GM19324 (cell line): ENCODE measurements around the gene OVCA2.
"Not testable (repeated sequence)": the region's sequence is repeated elsewhere in the genome, so short reads cannot be mapped to it uniquely, and the experiment has no call there.

ENCODE experiments used
- ATAC-seq: cut with Tn5 transposase; IDR thresholded peaks from one replicate; pipeline ENCODE4 v1.9.1; 2021; ENCODE audit warnings: mild to moderate bottlenecking, moderate library complexity; ENCODE audit not compliant: unreplicated experiment, low FRiP score

Gene OVCA2

GRCh38 chr17:2013220-2013993 is 28.4 kb upstream of the OVCA2 start:
- not testable (repeated sequence) for ATAC-seq

- no peak for ATAC-seq
Observed at GRCh38 chr17:2013994-2014317, 27.9 kb upstream of the OVCA2 start.

- ATAC-seq: no peak
Observed at GRCh38 chr17:2015314-2015713, 26.5 kb upstream of the OVCA2 start.

- no peak for ATAC-seq
Observed at GRCh38 chr17:2016494-2016893, 25.3 kb upstream of the OVCA2 start.

- no peak for ATAC-seq
Observed at GRCh38 chr17:2017274-2017941, 24.4 kb upstream of the OVCA2 start.

GRCh38 chr17:2018716-2019510 is 22.9 kb upstream of the OVCA2 start:
- ATAC-seq: no peak

- no peak for ATAC-seq
Observed at GRCh38 chr17:2019723-2020122, 22.1 kb upstream of the OVCA2 start.

GRCh38 chr17:2020721-2021120 is 21.1 kb upstream of the OVCA2 start:
- no peak for ATAC-seq

GRCh38 chr17:2022647-2023240 is 19.1 kb upstream of the OVCA2 start:
- no peak for ATAC-seq

- no peak for ATAC-seq
Observed at GRCh38 chr17:2023256-2023655, 18.6 kb upstream of the OVCA2 start.

GRCh38 chr17:2023692-2024571 is 17.9 kb upstream of the OVCA2 start:
- ATAC-seq: no peak

GRCh38 chr17:2024572-2025219 is 17.1 kb upstream of the OVCA2 start:
- ATAC-seq: no peak

- ATAC-seq: no peak
Observed at GRCh38 chr17:2025220-2025621, 16.6 kb upstream of the OVCA2 start, which contains the start of gene RTN4RL1. TSS of gene RTN4RL1 (minus strand) at chr17:2025334. CDS start at chr17:2024865, 469 bp downstream.

- ATAC-seq: no peak
Observed at GRCh38 chr17:2025622-2026309, 16.1 kb upstream of the OVCA2 start.

GRCh38 chr17:2027528-2028233 is 14.1 kb upstream of the OVCA2 start:
- ATAC-seq: no peak

- ATAC-seq: no peak
Observed at GRCh38 chr17:2028234-2028614, 13.6 kb upstream of the OVCA2 start.

- ATAC-seq: no peak
Observed at GRCh38 chr17:2028737-2029136, 13.1 kb upstream of the OVCA2 start.
